Heart right ventricle (tissue), 16 donors: Measurements from ENCODE around the gene MBNL3. TPM values are rescaled to one million over a fixed set of nuclear protein-coding genes. Genes with fewer than 3 reads are reported as not detected.
A peak's percentile ranks its signal among the peaks of the same experiment; 100 is the strongest.

ENCODE experiments used
- ATAC-seq, 8 donors: fragments of 200-7000 bp; cut with Tn5 transposase; one replicate each; pipeline ENCODE4 v1.9.1; 2020; ENCODE audit warnings: mild to moderate bottlenecking in 8 of 8, moderate library complexity in 8 of 8, moderate number of reproducible peaks in 1 of 8
- DNase-seq, 2 donors: peaks; one replicate each; pipeline ENCODE4 v3.0.0-alpha.2; 2020
- H3K27ac ChIP-seq, 10 donors: fragments of 200-600 bp; sonication (generic) in 2 of 10; one replicate each; pipeline versions ENCODE4 v1.5.0 to v1.8.0; 2020 to 2022; ENCODE audit warnings: mild to moderate bottlenecking in 3 of 10
- H3K27me3 ChIP-seq, 7 donors: fragments of 200-600 bp; one replicate each; pipeline ENCODE4 v1.8.0; 2021 to 2022; ENCODE audit warnings: mild to moderate bottlenecking in 2 of 7
- H3K36me3 ChIP-seq, 9 donors: fragments of 200-600 bp; sonication (generic) in 1 of 9; one replicate each; pipeline versions ENCODE4 v1.5.0 to v1.8.0; 2020 to 2022; ENCODE audit warnings: mild to moderate bottlenecking in 2 of 9
- H3K4me1 ChIP-seq, 9 donors: fragments of 200-600 bp; sonication (generic) in 1 of 9; one replicate each; pipeline versions ENCODE4 v1.5.0 to v1.8.0; 2020 to 2022; ENCODE audit warnings: mild to moderate bottlenecking in 4 of 9
- H3K4me3 ChIP-seq, 10 donors: fragments of 200-600 bp; sonication (generic) in 2 of 10; one replicate each; pipeline versions ENCODE4 v1.5.0 to v1.8.0; 2020 to 2022; ENCODE audit warnings: mild to moderate bottlenecking in 7 of 10, moderate library complexity in 2 of 10
- H3K9me3 ChIP-seq, 11 donors: fragments of 200-600 bp in 10 of 11; sonication (generic) in 2 of 11; one replicate each; pipeline versions ENCODE4 v1.5.0 to v1.8.0; 2013 to 2022; ENCODE audit warnings: mild to moderate bottlenecking in 2 of 11, control low read depth in 1 of 11, moderate library complexity in 1 of 11
- CTCF ChIP-seq, 9 donors: fragments of 200-600 bp; sonication (generic) in 2 of 9; IDR thresholded peaks; one replicate each; pipeline versions ENCODE4 v1.5.0 to v1.8.0; 2021 to 2022; ENCODE audit warnings: antibody characterized with exemption in 9 of 9, mild to moderate bottlenecking in 5 of 9, moderate library complexity in 1 of 9
- WGBS, 2 donors: extraction: QIAGEN DNeasy Blood & Tissue Kit; methylation state at CpG; one replicate each; pipeline ENCODE4 v1.1.7; 2013; ENCODE audit warnings: inconsistent platforms in 1 of 2; 5-methylcytosine and 5-hydroxymethylcytosine counted together
- intact Hi-C, 10 donors: fragments of 100-400 bp; cut with DNase I; formaldehyde crosslinking; loops; one replicate each; pipeline versions ENCODE4 v1.11.1 to v1.14.2; 2022
- polyA plus RNA-seq, 2 donors: library from polyadenylated mRNA; stranded (reverse); fragments of 200-250 nt; gene quantifications; one replicate each; pipeline ENCODE4 v1.2.3, GENCODE V29; 2013
- total RNA-seq, 10 donors: library from RNA; stranded (reverse); fragmentation: NEBNext Ultra II Directional in 3 of 10; extraction: Animal tissue kit (Norgen Biotek cat#: 25700) in 3 of 10; gene quantifications; one replicate each; pipeline versions ENCODE4 v1.2.1 to v1.2.4, GENCODE V29; 2021 to 2023
- donor health status: Arrhythmogenic right ventricular cardiomyopathy.
- donor health status: ischemic (EF 13 %, LVEDD 7.1; RV severe dilation, severe dysfunction).
- donor health status: healthy with polysubstance abuse.
- donor health status: DM: no; HTN: yes; CAD: no.
- donor health status: DM: no; HTN: no; CAD: no.
- donor health status: ischemic (EF 25% LVEDD 6.9; RV normal size, moderate dysfunction).
- donor health status: ischemic (EF 25% LVEDD 5.7; RV mildly dilated, moderate dysfunction).
- donor health status: healthy.
- donor health status: DM: yes; HTN: yes; CAD: no.
- donor health status: Ischemic cardiomyopathy.
- donor health status: ischemic (EF 35%, LVEDD 5.7; RV mildly dilated, moderate dysfunction).
- donor health status: nonischemic (EF 11% LVEDD 7.7; RV severe dilation, severe dysfunction).
- donor health status: DM: yes; HTN: yes; CAD: no.
- donor health status: PGD.
- donor health status: ischemic (EF 29% LVEDD 5.4; RV normal size, mild dysfunction).
- donor health status: nonischemic (EF 23%, LVEDD 6.1; RV moderate dilation, normal function).

MBNL3 gene
- total and polyA plus RNA-seq, 12 donors: 0.51 to 41.9 (median 5.6) TPM

- Histone ChIP-seq H3K4me1 (peaks cover 0 to 6% (median 0%) of the 10 kb centered on the region in 9 donors), H3K4me3 (no peak overlapping the region), H3K27ac (no peak overlapping the region), H3K9me3 (no peaks in the 10 kb centered on the region), H3K27me3 (no peaks in the 10 kb centered on the region), H3K36me3 (no peaks in the 10 kb centered on the region)
- TF ChIP-seq CTCF (IDR thresholded peaks at IDR 0.05): no peak
- DNase-seq: no peak
- ATAC-seq: no peak
- intact Hi-C loops: no loop called here
- WGBS, 2 donors: 76% methylated on average over 1 of the region's 1 CpG
Measured at GRCh38 chrX:132395026-132395425, 93.8 kb downstream of the MBNL3 start.

- intact Hi-C loops: no loop called here
- H3K27ac ChIP-seq: no peak overlapping the region
- H3K4me1 ChIP-seq: peaks cover 0 to 6% (median 0%) of the 10 kb centered on the region in 9 donors
- DNase-seq (no peak), ATAC-seq (no peak)
- H3K27me3 ChIP-seq: no peaks in the 10 kb centered on the region
- no peaks in the 10 kb centered on the region for H3K9me3 ChIP-seq
- no peak overlapping the region for H3K4me3 ChIP-seq
- no peak for TF ChIP-seq CTCF (IDR thresholded peaks at IDR 0.05)
- no peaks in the 10 kb centered on the region for H3K36me3 ChIP-seq
Measured at GRCh38 chrX:132394591-132394990, 94.2 kb downstream of the MBNL3 start.

GRCh38 chrX:132393992-132394391 is 94.8 kb downstream of the MBNL3 start:
- no peaks in the 10 kb centered on the region for H3K9me3 ChIP-seq
- no peak overlapping the region for H3K27ac ChIP-seq
- peaks cover 0 to 6% (median 0%) of the 10 kb centered on the region in 9 donors for H3K4me1 ChIP-seq
- peak in 3 of 8 donors; percentile 38 to 63 (median 47) for ATAC-seq
- no peak for TF ChIP-seq CTCF (IDR thresholded peaks at IDR 0.05)
- WGBS, 2 donors: 62 to 63% methylated on average over 4 of the region's 4 CpGs
- no peaks in the 10 kb centered on the region for H3K36me3 ChIP-seq
- no peak for DNase-seq
- H3K27me3 ChIP-seq: no peaks in the 10 kb centered on the region
- H3K4me3 ChIP-seq: no peak overlapping the region
- intact Hi-C loops: no loop called here

GRCh38 chrX:132393485-132393884 is 95.4 kb downstream of the MBNL3 start:
- Histone ChIP-seq H3K4me1 (peaks cover 0 to 6% (median 0%) of the 10 kb centered on the region in 9 donors), H3K9me3 (no peaks in the 10 kb centered on the region), H3K27ac (no peak overlapping the region), H3K27me3 (no peaks in the 10 kb centered on the region), H3K36me3 (no peaks in the 10 kb centered on the region), H3K4me3 (no peak overlapping the region)
- TF ChIP-seq CTCF (IDR thresholded peaks at IDR 0.05): no peak
- ATAC-seq: no peak
- DNase-seq: no peak
- intact Hi-C loops: no loop called here
- WGBS, 2 donors: 90 to 94% methylated on average over 1 of the region's 1 CpG

- no peak for TF ChIP-seq CTCF (IDR thresholded peaks at IDR 0.05)
- no peaks in the 10 kb centered on the region for H3K9me3 ChIP-seq
- intact Hi-C loops: no loop called here
- ATAC-seq: no peak
- H3K27me3 ChIP-seq: no peaks in the 10 kb centered on the region
- DNase-seq: no peak
- no peak overlapping the region for H3K4me3 ChIP-seq
- no peaks in the 10 kb centered on the region for H3K36me3 ChIP-seq
- no peak overlapping the region for H3K27ac ChIP-seq
- H3K4me1 ChIP-seq: peaks cover 0 to 6% (median 0%) of the 10 kb centered on the region in 9 donors
Measured at GRCh38 chrX:132393085-132393484, 95.8 kb downstream of the MBNL3 start.
